ENCODE data around the gene CELSR3.

The CELSR3 gene

GRCh38 chr3:48660800-48661400 lies 1.8 kb downstream of the CELSR3 start:
- H3K4me3 ChIP-seq (ENCODE audit: low read depth, low read length) = peak overlapping the region; percentile 72
- no peak overlapping the region for H3K27ac ChIP-seq (ENCODE audit: low read depth, low read length)
- H3K27me3 ChIP-seq (ENCODE audit: control insufficient read depth, insufficient read depth, low read length) = peaks cover 3% of the 10 kb centered on the region; the same call in 1 of the 2 replicates
- peaks cover 17% of the 10 kb centered on the region for H3K4me1 ChIP-seq (ENCODE audit: control insufficient read depth, insufficient read depth, low read length)
- H3K9me3 ChIP-seq (ENCODE audit: control insufficient read depth, insufficient read depth, low read depth, low read length) = no peaks in the 10 kb centered on the region
- H3K9ac ChIP-seq (ENCODE audit: low read length) = no peak overlapping the region
- peaks cover 24% of the 10 kb centered on the region for H3K36me3 ChIP-seq (ENCODE audit: control insufficient read depth, insufficient read depth, low read length)

GRCh38 chr3:48656841-48657281 lies 5.8 kb downstream of the CELSR3 start:
- no peaks in the 10 kb centered on the region for H3K9me3 ChIP-seq (ENCODE audit: control insufficient read depth, insufficient read depth, low read depth, low read length)
- peaks cover 11% of the 10 kb centered on the region for H3K4me1 ChIP-seq (ENCODE audit: control insufficient read depth, insufficient read depth, low read length)
- no peak overlapping the region for H3K9ac ChIP-seq (ENCODE audit: low read length)
- H3K4me3 ChIP-seq (ENCODE audit: low read depth, low read length) = peak overlapping the region; percentile 62
- H3K27ac ChIP-seq (ENCODE audit: low read depth, low read length) = no peak overlapping the region
- H3K27me3 ChIP-seq (ENCODE audit: control insufficient read depth, insufficient read depth, low read length) = peaks cover 10% of the 10 kb centered on the region; the same call in 1 of the 2 replicates
- H3K36me3 ChIP-seq (ENCODE audit: control insufficient read depth, insufficient read depth, low read length) = peaks cover 50% of the 10 kb centered on the region

GRCh38 chr3:48656061-48656840 lies 6.4 kb downstream of the CELSR3 start:
- Histone ChIP-seq H3K36me3 (ENCODE audit: control insufficient read depth, insufficient read depth, low read length) (peaks cover 56% of the 10 kb centered on the region), H3K9me3 (ENCODE audit: control insufficient read depth, insufficient read depth, low read depth, low read length) (no peaks in the 10 kb centered on the region), H3K9ac (ENCODE audit: low read length) (no peak overlapping the region), H3K27ac (ENCODE audit: low read depth, low read length) (no peak overlapping the region), H3K27me3 (ENCODE audit: control insufficient read depth, insufficient read depth, low read length) (peaks cover 10% of the 10 kb centered on the region; the same call in 1 of the 2 replicates), H3K4me1 (ENCODE audit: control insufficient read depth, insufficient read depth, low read length) (peaks cover 11% of the 10 kb centered on the region), H3K4me3 (ENCODE audit: low read depth, low read length) (peak overlapping the region; percentile 62)

- peaks cover 11% of the 10 kb centered on the region for H3K4me1 ChIP-seq (ENCODE audit: control insufficient read depth, insufficient read depth, low read length)
- peak overlapping the region; percentile 62 for H3K4me3 ChIP-seq (ENCODE audit: low read depth, low read length)
- no peak overlapping the region for H3K27ac ChIP-seq (ENCODE audit: low read depth, low read length)
- H3K9ac ChIP-seq (ENCODE audit: low read length) = peak overlapping the region; percentile 34
- peaks cover 7% of the 10 kb centered on the region; the same call in 1 of the 2 replicates for H3K27me3 ChIP-seq (ENCODE audit: control insufficient read depth, insufficient read depth, low read length)
- no peaks in the 10 kb centered on the region for H3K9me3 ChIP-seq (ENCODE audit: control insufficient read depth, insufficient read depth, low read depth, low read length)
- H3K36me3 ChIP-seq (ENCODE audit: control insufficient read depth, insufficient read depth, low read length) = peaks cover 60% of the 10 kb centered on the region
Observed at GRCh38 chr3:48655606-48656005, 7.1 kb downstream of the CELSR3 start.

- no peaks in the 10 kb centered on the region for H3K9me3 ChIP-seq (ENCODE audit: control insufficient read depth, insufficient read depth, low read depth, low read length)
- no peak overlapping the region for H3K27ac ChIP-seq (ENCODE audit: low read depth, low read length)
- H3K4me3 ChIP-seq (ENCODE audit: low read depth, low read length) = peak overlapping the region; percentile 62
- peak overlapping the region; percentile 34 for H3K9ac ChIP-seq (ENCODE audit: low read length)
- peaks cover 7% of the 10 kb centered on the region; the same call in 1 of the 2 replicates for H3K27me3 ChIP-seq (ENCODE audit: control insufficient read depth, insufficient read depth, low read length)
- H3K4me1 ChIP-seq (ENCODE audit: control insufficient read depth, insufficient read depth, low read length) = peaks cover 11% of the 10 kb centered on the region
- peaks cover 55% of the 10 kb centered on the region for H3K36me3 ChIP-seq (ENCODE audit: control insufficient read depth, insufficient read depth, low read length)
Observed at GRCh38 chr3:48655063-48655462, 7.6 kb downstream of the CELSR3 start.

- H3K36me3 ChIP-seq (ENCODE audit: control insufficient read depth, insufficient read depth, low read length) = peaks cover 56% of the 10 kb centered on the region
Observed at GRCh38 chr3:48652923-48653715, 9.6 kb downstream of the CELSR3 start.

GRCh38 chr3:48651771-48652170 lies 10.9 kb downstream of the CELSR3 start:
- H3K27ac ChIP-seq (ENCODE audit: low read depth, low read length) = no peak overlapping the region
- H3K4me3 ChIP-seq (ENCODE audit: low read depth, low read length) = no peak overlapping the region
- H3K4me1 ChIP-seq (ENCODE audit: control insufficient read depth, insufficient read depth, low read length) = peaks cover 7% of the 10 kb centered on the region
- H3K9ac ChIP-seq (ENCODE audit: low read length) = no peak overlapping the region
- no peaks in the 10 kb centered on the region for H3K9me3 ChIP-seq (ENCODE audit: control insufficient read depth, insufficient read depth, low read depth, low read length)
- H3K36me3 ChIP-seq (ENCODE audit: control insufficient read depth, insufficient read depth, low read length) = peaks cover 58% of the 10 kb centered on the region
- H3K27me3 ChIP-seq (ENCODE audit: control insufficient read depth, insufficient read depth, low read length) = peaks cover 7% of the 10 kb centered on the region; the same call in 1 of the 2 replicates

More at GRCh38 chr3:48652923-48653715, 9.6 kb downstream of the CELSR3 start:
- Histone ChIP-seq H3K9me3 (ENCODE audit: control insufficient read depth, insufficient read depth, low read depth, low read length) (no peaks in the 10 kb centered on the region), H3K27me3 (ENCODE audit: control insufficient read depth, insufficient read depth, low read length) (peaks cover 7% of the 10 kb centered on the region; the same call in 1 of the 2 replicates), H3K9ac (ENCODE audit: low read length) (no peak overlapping the region), H3K27ac (ENCODE audit: low read depth, low read length) (no peak overlapping the region), H3K4me1 (ENCODE audit: control insufficient read depth, insufficient read depth, low read length) (peaks cover 11% of the 10 kb centered on the region), H3K4me3 (ENCODE audit: low read depth, low read length) (no peak overlapping the region)

GRCh38 chr3:48650723-48651122 lies 12.0 kb downstream of the CELSR3 start:
- H3K27ac ChIP-seq (ENCODE audit: low read depth, low read length) = no peak overlapping the region
- no peaks in the 10 kb centered on the region for H3K9me3 ChIP-seq (ENCODE audit: control insufficient read depth, insufficient read depth, low read depth, low read length)

GRCh38 chr3:48648188-48648850 lies 14.4 kb downstream of the CELSR3 start:
- Histone ChIP-seq H3K4me3 (ENCODE audit: low read depth, low read length) (no peak overlapping the region), H3K27ac (ENCODE audit: low read depth, low read length) (no peak overlapping the region), H3K27me3 (ENCODE audit: control insufficient read depth, insufficient read depth, low read length) (no peaks in the 10 kb centered on the region), H3K4me1 (ENCODE audit: control insufficient read depth, insufficient read depth, low read length) (no peaks in the 10 kb centered on the region), H3K9me3 (ENCODE audit: control insufficient read depth, insufficient read depth, low read depth, low read length) (no peaks in the 10 kb centered on the region), H3K36me3 (ENCODE audit: control insufficient read depth, insufficient read depth, low read length) (peaks cover 71% of the 10 kb centered on the region), H3K9ac (ENCODE audit: low read length) (no peak overlapping the region)

More at GRCh38 chr3:48650723-48651122, 12.0 kb downstream of the CELSR3 start:
- H3K9ac ChIP-seq (ENCODE audit: low read length) = peak overlapping the region; percentile 9
- H3K4me3 ChIP-seq (ENCODE audit: low read depth, low read length) = no peak overlapping the region
- peaks cover 7% of the 10 kb centered on the region; the same call in 1 of the 2 replicates for H3K27me3 ChIP-seq (ENCODE audit: control insufficient read depth, insufficient read depth, low read length)
- peaks cover 69% of the 10 kb centered on the region for H3K36me3 ChIP-seq (ENCODE audit: control insufficient read depth, insufficient read depth, low read length)
- H3K4me1 ChIP-seq (ENCODE audit: control insufficient read depth, insufficient read depth, low read length) = peaks cover 4% of the 10 kb centered on the region

GRCh38 chr3:48647714-48648113 lies 15.0 kb downstream of the CELSR3 start:
- Histone ChIP-seq H3K9ac (ENCODE audit: low read length) (no peak overlapping the region), H3K27ac (ENCODE audit: low read depth, low read length) (no peak overlapping the region), H3K4me3 (ENCODE audit: low read depth, low read length) (no peak overlapping the region), H3K27me3 (ENCODE audit: control insufficient read depth, insufficient read depth, low read length) (no peaks in the 10 kb centered on the region), H3K4me1 (ENCODE audit: control insufficient read depth, insufficient read depth, low read length) (no peaks in the 10 kb centered on the region), H3K36me3 (ENCODE audit: control insufficient read depth, insufficient read depth, low read length) (peaks cover 71% of the 10 kb centered on the region), H3K9me3 (ENCODE audit: control insufficient read depth, insufficient read depth, low read depth, low read length) (no peaks in the 10 kb centered on the region)

Data from HUES6 (cell line).